LNCaP clone FGC (cell line): ENCODE results near the gene CD276.
"Not testable (repeated sequence)": the region's sequence is repeated elsewhere in the genome, so short reads cannot be mapped to it uniquely, and the experiment has no call there.

Source experiments
- DNase-seq: peaks from one replicate; pipeline ENCODE4 v3.0.0-alpha.2; 2011; ENCODE audit warnings: low read depth
- H3K4me3 ChIP-seq: 2 replicates; pipeline ENCODE4 v1.5.1; 2011; ENCODE audit warnings: mild to moderate bottlenecking, low read depth, low read length, control low read depth
- CTCF ChIP-seq: IDR thresholded peaks from 2 replicates; pipeline ENCODE4 v1.5.1; 2012; ENCODE audit warnings: mild to moderate bottlenecking; ENCODE audit not compliant: control insufficient read depth, insufficient read depth; ENCODE audit errors: extremely low read depth

Gene CD276

DNA sequence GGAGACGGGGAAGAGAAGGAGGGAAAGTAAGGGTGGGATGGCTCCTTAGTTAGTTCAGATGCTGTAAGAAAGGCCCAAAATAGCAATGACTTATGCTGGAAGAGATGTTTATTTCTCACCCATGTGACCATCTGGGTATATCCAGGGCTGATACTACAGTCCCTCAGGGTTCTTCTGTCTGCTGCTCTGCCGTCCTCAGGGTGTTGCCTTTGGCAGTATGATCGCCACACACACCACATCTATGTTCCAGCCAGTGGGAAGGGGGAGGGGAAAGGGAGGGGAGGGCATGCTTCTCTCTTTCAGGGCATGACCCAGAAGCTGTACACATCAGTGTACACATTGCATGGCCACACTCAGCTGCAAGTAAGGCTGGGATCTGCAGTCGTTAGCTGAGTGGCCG lies 10.2 kb downstream of the CD276 start:
- DNase-seq = no peak
- TF ChIP-seq CTCF = no peak
- no peak overlapping the region for H3K4me3 ChIP-seq

- no peak overlapping the region for H3K4me3 ChIP-seq
- TF ChIP-seq CTCF = no peak
Observed at GRCh38 chr15:73695773-73696640, 11.8 kb downstream of the CD276 start.

GRCh38 chr15:73696641-73697001 lies 12.4 kb downstream of the CD276 start:
- no peak for TF ChIP-seq CTCF
- no peak for DNase-seq
- H3K4me3 ChIP-seq = no peak overlapping the region

More at GRCh38 chr15:73695773-73696640, 11.8 kb downstream of the CD276 start:
- DNase-seq = no peak

DNA sequence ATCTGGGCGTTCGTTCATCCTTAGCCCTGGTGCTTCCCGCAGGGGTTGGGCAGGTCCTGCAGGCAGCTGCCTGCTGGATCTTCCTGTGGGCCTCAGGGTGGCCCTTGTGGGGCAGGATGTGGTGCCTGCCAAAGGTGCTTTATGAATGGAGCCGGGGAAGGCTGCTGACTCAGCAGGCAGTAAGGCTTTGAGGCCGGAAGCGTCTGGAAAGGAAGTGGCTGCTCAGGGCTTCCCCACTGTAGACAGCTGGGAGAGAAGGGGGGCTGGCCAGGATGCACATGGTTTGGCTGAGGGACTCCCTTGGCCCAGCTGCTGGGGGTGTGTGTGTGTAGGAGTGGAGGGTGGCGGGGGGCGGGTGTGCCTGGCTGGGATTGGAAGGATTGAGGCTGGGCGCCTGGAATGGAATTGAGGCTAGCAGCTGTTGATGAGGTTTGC lies 12.9 kb downstream of the CD276 start:
- no peak for TF ChIP-seq CTCF
- H3K4me3 ChIP-seq = no peak overlapping the region
- DNase-seq = no peak

- H3K4me3 ChIP-seq = no peak overlapping the region
- DNase-seq = no peak
- no peak for TF ChIP-seq CTCF
Observed at GRCh38 chr15:73699249-73700040, 15.3 kb downstream of the CD276 start.

DNA sequence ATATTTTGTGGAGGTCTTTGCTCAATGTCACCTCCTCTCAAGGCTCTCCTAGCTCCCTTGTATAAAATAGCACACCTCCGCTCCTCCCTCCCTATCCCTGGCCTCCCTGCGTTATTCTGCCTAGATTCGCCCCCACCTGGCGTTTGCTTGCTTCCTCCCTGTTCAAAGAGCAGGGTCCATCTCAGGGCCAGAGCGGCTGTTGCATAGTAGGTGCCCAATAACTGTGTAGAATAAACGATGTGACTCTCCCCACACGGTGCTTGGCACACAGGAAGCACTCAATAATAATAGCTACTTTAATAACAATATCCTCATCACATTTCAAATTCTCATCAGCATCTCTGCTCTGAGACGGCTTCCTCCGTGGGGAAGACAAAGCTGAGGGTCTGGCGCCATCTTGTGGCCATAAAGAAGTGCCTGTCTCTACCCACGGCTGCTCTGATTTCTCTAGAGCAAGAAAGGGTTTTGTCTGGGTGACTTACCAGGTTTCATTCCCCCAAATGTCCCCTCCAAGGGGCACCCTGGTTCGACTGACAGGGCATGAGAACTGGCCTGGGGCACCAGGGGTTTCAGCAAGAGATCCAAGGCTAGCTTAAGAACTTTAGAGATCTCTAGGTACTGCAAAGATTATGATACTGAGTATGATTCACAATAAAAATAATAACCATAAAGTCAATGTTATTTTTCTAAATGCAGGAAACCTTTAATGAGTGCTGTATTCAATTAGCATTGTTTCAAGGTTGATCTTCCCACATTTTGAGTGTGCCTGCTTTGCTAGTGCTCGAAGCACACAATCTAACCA lies 16.1 kb downstream of the CD276 start:
- peak; percentile 97 for TF ChIP-seq CTCF
- no peak overlapping the region for H3K4me3 ChIP-seq
- no peak for DNase-seq

- not testable (repeated sequence) for H3K4me3 ChIP-seq, DNase-seq
Observed at GRCh38 chr15:73702311-73703239, 18.4 kb downstream of the CD276 start.

DNA sequence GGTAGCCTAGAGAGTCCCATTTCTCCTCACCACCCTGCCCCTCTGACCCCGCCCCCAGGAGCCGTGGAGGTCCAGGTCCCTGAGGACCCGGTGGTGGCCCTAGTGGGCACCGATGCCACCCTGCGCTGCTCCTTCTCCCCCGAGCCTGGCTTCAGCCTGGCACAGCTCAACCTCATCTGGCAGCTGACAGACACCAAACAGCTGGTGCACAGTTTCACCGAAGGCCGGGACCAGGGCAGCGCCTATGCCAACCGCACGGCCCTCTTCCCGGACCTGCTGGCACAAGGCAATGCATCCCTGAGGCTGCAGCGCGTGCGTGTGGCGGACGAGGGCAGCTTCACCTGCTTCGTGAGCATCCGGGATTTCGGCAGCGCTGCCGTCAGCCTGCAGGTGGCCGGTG lies 19.4 kb downstream of the CD276 start:
- not testable (repeated sequence) for H3K4me3 ChIP-seq, DNase-seq
